WTC11 (cell line): ENCODE measurements around the gene MEGF11.

ENCODE experiments used
- AFF4 ChIP-seq: sonication (generic); formaldehyde crosslinking; IDR thresholded peaks from 2 replicates; pipeline ENCODE4 v1.8.1; 2023; ENCODE audit warnings: mild to moderate bottlenecking, missing genetic modification reagents, borderline replicate concordance
- CTCF ChIP-seq: fragments of 200-600 bp; IDR thresholded peaks from 2 replicates; pipeline ENCODE4 v1.8.0; 2022; ENCODE audit warnings: antibody characterized with exemption
- SP1 ChIP-seq: sonication (generic); formaldehyde crosslinking; conservative IDR thresholded peaks from 2 replicates; pipeline ENCODE4 v1.8.1; 2022; ENCODE audit warnings: missing genetic modification reagents
- TEAD4 ChIP-seq: sonication (generic); formaldehyde crosslinking; IDR thresholded peaks from 2 replicates; pipeline ENCODE4 v1.8.0; 2022; ENCODE audit warnings: mild to moderate bottlenecking, missing genetic modification reagents
- ZNF671 ChIP-seq: fragments of 250-450 bp; sonication (Bioruptor Pico); IDR thresholded peaks from 2 replicates; pipeline ENCODE4 v1.8.0; 2021; ENCODE audit warnings: mild to moderate bottlenecking

- no peak for TF ChIP-seq SP1
- no peak for TF ChIP-seq CTCF
- no peak for TF ChIP-seq AFF4 (CRISPR knock-in tag)
- no peak for TF ChIP-seq TEAD4
- TF ChIP-seq ZNF671 (CRISPR knock-in tag), result no peak
Observed at GRCh38 chr15:66269326-66270090, 16.0 kb upstream of the MEGF11 start.
